Measurements from ENCODE around the gene COA8.

DNA sequence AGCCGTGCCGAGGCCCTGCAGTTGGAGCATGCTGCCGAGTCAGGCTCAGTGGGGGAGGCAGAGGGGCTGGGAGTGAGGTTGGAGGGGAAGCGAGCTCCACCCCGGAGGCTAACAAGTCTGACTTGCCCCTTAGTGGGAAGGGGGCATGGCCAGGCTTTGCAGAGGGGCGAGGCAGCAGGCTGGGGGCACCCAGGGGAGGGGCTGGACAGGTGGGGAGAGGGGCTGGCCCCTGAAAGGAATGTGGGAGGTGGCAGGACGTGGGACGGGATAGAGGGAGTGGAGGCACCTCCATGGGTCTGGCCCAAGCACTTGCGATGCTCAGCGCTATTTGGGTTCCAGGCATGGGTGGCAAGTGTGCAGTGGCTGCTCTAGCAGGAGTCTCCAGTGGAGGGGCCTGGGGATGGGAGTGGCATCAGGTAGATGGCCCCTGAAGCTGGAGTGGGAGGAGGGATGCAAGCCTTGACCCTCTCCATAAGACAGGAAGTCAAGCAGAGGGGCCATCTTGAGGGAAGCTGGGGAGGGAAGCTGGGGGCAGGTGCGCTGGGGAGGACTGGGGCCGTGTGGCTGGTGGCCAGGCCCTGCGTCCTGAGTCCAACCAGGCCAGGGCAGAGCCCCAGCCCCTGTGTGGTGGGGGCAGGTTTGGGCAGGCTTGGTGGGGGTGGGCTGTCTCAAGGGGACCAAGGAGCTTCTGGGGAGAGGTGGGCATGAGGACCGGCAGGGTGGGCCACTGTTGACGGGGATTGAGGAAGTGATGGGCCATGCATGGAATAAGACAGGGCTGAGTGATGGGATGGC is 31.1 kb upstream of the COA8 start:
- TF ChIP-seq POLR2A (IDR thresholded peaks at IDR 0.05; ENCODE audit: low read depth, low read length), result no peak
- no peak for TF ChIP-seq POLR2AphosphoS5 (IDR thresholded peaks at IDR 0.05; ENCODE audit: low read depth, low read length)
- TF ChIP-seq TAF1 (IDR thresholded peaks at IDR 0.05; ENCODE audit: borderline replicate concordance, low read depth, low read length), result no peak
